Suprapubic skin (tissue), 4 donors: ENCODE results near the gene EXOC7. TPM values are rescaled to one million over a fixed set of nuclear protein-coding genes. Genes with fewer than 3 reads are reported as not detected.

Experiments
- DNase-seq, 2 donors: peaks; one replicate each; pipeline ENCODE4 v3.0.0-alpha.2; 2019; ENCODE audit warnings: low spot score in 2 of 2
- H3K27ac ChIP-seq: fragments of 200-600 bp; sonication (generic); one replicate; pipeline ENCODE4 v1.5.1; 2019
- H3K27me3 ChIP-seq: fragments of 200-600 bp; sonication (generic); one replicate; pipeline ENCODE4 v1.5.1; 2019
- H3K36me3 ChIP-seq: fragments of 200-600 bp; sonication (generic); one replicate; pipeline ENCODE4 v1.5.1; 2019
- H3K4me1 ChIP-seq: fragments of 200-600 bp; sonication (generic); one replicate; pipeline ENCODE4 v1.5.1; 2019
- H3K4me3 ChIP-seq: fragments of 200-600 bp; sonication (generic); one replicate; pipeline ENCODE4 v1.5.1; 2019; ENCODE audit warnings: mild to moderate bottlenecking
- H3K9me3 ChIP-seq: fragments of 200-600 bp; sonication (generic); one replicate; pipeline ENCODE4 v1.5.1; 2019
- EP300 ChIP-seq: sonication (generic); formaldehyde crosslinking; IDR thresholded peaks from one replicate; pipeline ENCODE4 v1.6.1; 2017; ENCODE audit warnings: antibody characterized with exemption
- POLR2A ChIP-seq, 2 donors: fragments of 450-650 bp; IDR thresholded peaks; one replicate each; pipeline ENCODE4 v1.6.1; 2017; ENCODE audit warnings: antibody characterized with exemption in 2 of 2, mild to moderate bottlenecking in 2 of 2, moderate library complexity in 2 of 2
- POLR2AphosphoS5 ChIP-seq, 3 donors: sonication (generic); formaldehyde crosslinking; IDR thresholded peaks; one replicate each; pipeline ENCODE4 v1.6.1; 2017; ENCODE audit warnings: antibody characterized with exemption in 3 of 3
- WGBS: methylation state at CpG from one replicate; pipeline ENCODE4 v1.1.5; 2018; 5-methylcytosine and 5-hydroxymethylcytosine counted together
- total RNA-seq, 4 donors: library from RNA; depleted of rRNA; stranded (reverse); fragments of >200 nt; gene quantifications; one replicate each; pipeline ENCODE4 v1.1.0, GENCODE V29; 2016
- TF ChIP-seq, protein P1 (sequence below), 2 donors: fragments of 200-600 bp in 1 of 2; fragments of 450-650 bp in 1 of 2; sonication (generic) in 1 of 2; IDR thresholded peaks; one replicate each; pipeline ENCODE4 v1.5.1; 2016 to 2019; ENCODE audit warnings: antibody characterized with exemption in 2 of 2, mild to moderate bottlenecking in 1 of 2, moderate library complexity in 1 of 2

Gene EXOC7
- total RNA-seq, 4 donors from 2014 or later = 67.4 to 108 (median 78.6) TPM

GRCh38 chr17:76033139-76033538 is 70.4 kb downstream of the EXOC7 start:
- no peak for TF ChIP-seq POLR2AphosphoS5 (IDR thresholded peaks at IDR 0.05)
- no peak for TF ChIP-seq EP300
- no peak for TF ChIP-seq POLR2A (IDR thresholded peaks at IDR 0.05)
- TF ChIP-seq, protein P1, sequence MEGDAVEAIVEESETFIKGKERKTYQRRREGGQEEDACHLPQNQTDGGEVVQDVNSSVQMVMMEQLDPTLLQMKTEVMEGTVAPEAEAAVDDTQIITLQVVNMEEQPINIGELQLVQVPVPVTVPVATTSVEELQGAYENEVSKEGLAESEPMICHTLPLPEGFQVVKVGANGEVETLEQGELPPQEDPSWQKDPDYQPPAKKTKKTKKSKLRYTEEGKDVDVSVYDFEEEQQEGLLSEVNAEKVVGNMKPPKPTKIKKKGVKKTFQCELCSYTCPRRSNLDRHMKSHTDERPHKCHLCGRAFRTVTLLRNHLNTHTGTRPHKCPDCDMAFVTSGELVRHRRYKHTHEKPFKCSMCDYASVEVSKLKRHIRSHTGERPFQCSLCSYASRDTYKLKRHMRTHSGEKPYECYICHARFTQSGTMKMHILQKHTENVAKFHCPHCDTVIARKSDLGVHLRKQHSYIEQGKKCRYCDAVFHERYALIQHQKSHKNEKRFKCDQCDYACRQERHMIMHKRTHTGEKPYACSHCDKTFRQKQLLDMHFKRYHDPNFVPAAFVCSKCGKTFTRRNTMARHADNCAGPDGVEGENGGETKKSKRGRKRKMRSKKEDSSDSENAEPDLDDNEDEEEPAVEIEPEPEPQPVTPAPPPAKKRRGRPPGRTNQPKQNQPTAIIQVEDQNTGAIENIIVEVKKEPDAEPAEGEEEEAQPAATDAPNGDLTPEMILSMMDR (IDR thresholded peaks at IDR 0.05) = no peak
- Histone ChIP-seq H3K4me1 (peaks cover 27% of the 10 kb centered on the region), H3K4me3 (no peak overlapping the region), H3K9me3 (no peaks in the 10 kb centered on the region), H3K36me3 (peaks cover 3% of the 10 kb centered on the region), H3K27ac (no peak overlapping the region), H3K27me3 (no peaks in the 10 kb centered on the region)
- WGBS = 100% methylated on average over 6 of the region's 6 CpGs
- no peak for DNase-seq

GRCh38 chr17:76032780-76033108 is 70.8 kb downstream of the EXOC7 start:
- Histone ChIP-seq H3K9me3 (no peaks in the 10 kb centered on the region), H3K4me3 (no peak overlapping the region), H3K27me3 (no peaks in the 10 kb centered on the region), H3K36me3 (no peaks in the 10 kb centered on the region), H3K4me1 (peaks cover 30% of the 10 kb centered on the region), H3K27ac (no peak overlapping the region)
- 91% methylated on average over 5 of the region's 5 CpGs for WGBS
- TF ChIP-seq POLR2AphosphoS5 (IDR thresholded peaks at IDR 0.05) (no peak), POLR2A (IDR thresholded peaks at IDR 0.05) (no peak), EP300 (no peak)
- TF ChIP-seq, protein P1 (IDR thresholded peaks at IDR 0.05) = no peak
- no peak for DNase-seq

DNA sequence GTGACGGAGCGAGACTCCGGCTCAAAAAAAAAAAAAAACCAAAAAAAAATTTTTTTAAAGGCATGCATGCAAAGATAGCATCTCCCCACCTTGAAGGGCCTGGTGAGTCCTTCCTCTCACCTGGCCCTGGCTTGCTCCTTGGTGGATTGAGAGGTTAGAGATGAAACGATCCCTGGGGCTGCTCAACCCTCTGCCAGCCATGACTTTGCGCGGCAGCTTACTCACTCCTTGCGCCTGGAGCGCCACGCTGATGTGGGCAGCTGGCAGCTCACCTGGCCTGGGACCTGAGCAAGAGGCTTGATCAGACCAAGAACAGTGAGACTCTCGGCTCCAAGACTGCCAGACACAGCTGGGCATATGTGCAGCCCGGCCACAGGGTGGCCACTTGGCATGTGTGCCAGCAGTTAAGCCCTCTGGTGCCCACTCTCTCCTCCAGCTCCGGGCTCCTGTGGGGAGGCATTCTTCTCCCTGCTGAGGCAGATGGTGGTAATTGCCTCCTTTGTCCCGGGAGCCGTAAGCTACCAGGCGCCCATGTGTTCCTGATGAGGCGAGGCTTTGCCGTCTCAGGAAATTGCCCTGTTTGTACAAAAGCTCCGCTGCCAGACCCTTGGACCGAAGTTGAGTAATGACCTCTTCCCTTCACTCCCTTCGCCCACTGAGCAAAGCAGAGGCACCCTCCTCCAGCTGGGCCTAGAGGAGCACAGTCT is 71.4 kb downstream of the EXOC7 start:
- no peak for TF ChIP-seq POLR2A (IDR thresholded peaks at IDR 0.05)
- no peak for TF ChIP-seq POLR2AphosphoS5 (IDR thresholded peaks at IDR 0.05)
- TF ChIP-seq EP300 = no peak
- TF ChIP-seq, protein P1 (IDR thresholded peaks at IDR 0.05) = no peak
- WGBS = 75% methylated on average over 15 of the region's 20 CpGs
- Histone ChIP-seq H3K4me1 (peaks cover 34% of the 10 kb centered on the region), H3K27ac (no peak overlapping the region), H3K4me3 (no peak overlapping the region), H3K9me3 (no peaks in the 10 kb centered on the region), H3K36me3 (no peaks in the 10 kb centered on the region), H3K27me3 (no peaks in the 10 kb centered on the region)
- DNase-seq = no peak

Other genes with a start within 250 kb of the EXOC7 start
- 10 to 100 TPM; 64.9 to 99.4 (median 76.9) TPM for gene WBP2, start 248.5 kb downstream of the EXOC7 start, total RNA-seq
- 10 to 100 TPM; 22.8 to 43.1 (median 27.7) TPM for gene TRIM47, start 225.2 kb downstream of the EXOC7 start, total RNA-seq
- gene TRIM65, start 206.8 kb downstream of the EXOC7 start, total RNA-seq = 10 to 100 TPM; 22.5 to 44.6 (median 32.1) TPM
- 100 to 1,000 TPM in 1 of 4 donors, 10 to 100 TPM in 3; 41.7 to 113 (median 50.2) TPM for gene MRPL38, start 198.9 kb downstream of the EXOC7 start, total RNA-seq
- gene FBF1, start 162.7 kb downstream of the EXOC7 start, total RNA-seq = 10 to 100 TPM; 17.8 to 57.5 (median 27.9) TPM
- 10 to 100 TPM; 59.6 to 89.7 (median 71.5) TPM for gene ACOX1, start 124.6 kb downstream of the EXOC7 start, total RNA-seq
- 10 to 100 TPM; 20.0 to 43.6 (median 26.9) TPM for gene TEN1, start 124.5 kb downstream of the EXOC7 start, total RNA-seq
- gene CDK3, start 102.9 kb downstream of the EXOC7 start, total RNA-seq = 10 to 100 TPM in 2 of 4 donors, 1 to 10 TPM in 2; 5.6 to 33.1 (median 9.6) TPM
- 100 to 1,000 TPM; 218 to 425 (median 274) TPM for gene EVPL, start 76.5 kb downstream of the EXOC7 start, total RNA-seq
- gene SRP68, start 31.3 kb downstream of the EXOC7 start, total RNA-seq = 10 to 100 TPM; 57.5 to 90.2 (median 64.2) TPM
- gene GALR2, start 29.0 kb downstream of the EXOC7 start, total RNA-seq = 1 to 10 TPM in 1 of 4 donors, not detected in 3; 1.2 TPM
- gene ZACN, start 24.6 kb downstream of the EXOC7 start, total RNA-seq = not detected
- gene FOXJ1, start 37.5 kb upstream of the EXOC7 start, total RNA-seq = 1 to 10 TPM; 2.1 to 3.6 (median 2.9) TPM
- gene RNF157, start 136.7 kb upstream of the EXOC7 start, total RNA-seq = 1 to 10 TPM in 3 of 4 donors, under 1 TPM in 1; 0.85 to 3.4 (median 1.3) TPM
- gene UBALD2, start 161.6 kb upstream of the EXOC7 start, total RNA-seq = 10 to 100 TPM; 24.8 to 42.7 (median 35.6) TPM
- gene QRICH2, start 204.5 kb upstream of the EXOC7 start, total RNA-seq = 1 to 10 TPM; 2.3 to 3.1 (median 2.7) TPM